NB4 (cell line): ENCODE measurements around the gene IL1A.
A peak's percentile ranks its signal among the peaks of the same experiment; 100 is the strongest.

Experiments used
- DNase-seq: peaks from one replicate; pipeline ENCODE4 v3.0.0; 2010; ENCODE audit warnings: low read depth
- H3K4me3 ChIP-seq: one replicate; pipeline ENCODE4 v1.5.1; 2011; ENCODE audit warnings: mild to moderate bottlenecking, low read depth, low read length, moderate library complexity
- MAX ChIP-seq: IDR thresholded peaks from 2 replicates; pipeline ENCODE4 v1.6.1; 2011; ENCODE audit warnings: low read depth, low read length
- MYC ChIP-seq: IDR thresholded peaks from 2 replicates; pipeline ENCODE4 v1.6.1; 2011; ENCODE audit warnings: low read depth, low read length
- POLR2A ChIP-seq: IDR thresholded peaks from 2 replicates; pipeline ENCODE4 v1.6.1; 2011; ENCODE audit warnings: mild to moderate bottlenecking; ENCODE audit not compliant: insufficient read length; ENCODE audit errors: extremely low read depth
- TF ChIP-seq, protein P1 (sequence below): IDR thresholded peaks from one replicate; pipeline ENCODE4 v1.5.1; 2012; ENCODE audit warnings: low read depth, low read length

The IL1A gene

GRCh38 chr2:112827604-112828185 lies 43.4 kb upstream of the IL1A start:
- no peak for TF ChIP-seq MAX
- TF ChIP-seq POLR2A = no peak
- TF ChIP-seq MYC = no peak
- TF ChIP-seq, protein P1, sequence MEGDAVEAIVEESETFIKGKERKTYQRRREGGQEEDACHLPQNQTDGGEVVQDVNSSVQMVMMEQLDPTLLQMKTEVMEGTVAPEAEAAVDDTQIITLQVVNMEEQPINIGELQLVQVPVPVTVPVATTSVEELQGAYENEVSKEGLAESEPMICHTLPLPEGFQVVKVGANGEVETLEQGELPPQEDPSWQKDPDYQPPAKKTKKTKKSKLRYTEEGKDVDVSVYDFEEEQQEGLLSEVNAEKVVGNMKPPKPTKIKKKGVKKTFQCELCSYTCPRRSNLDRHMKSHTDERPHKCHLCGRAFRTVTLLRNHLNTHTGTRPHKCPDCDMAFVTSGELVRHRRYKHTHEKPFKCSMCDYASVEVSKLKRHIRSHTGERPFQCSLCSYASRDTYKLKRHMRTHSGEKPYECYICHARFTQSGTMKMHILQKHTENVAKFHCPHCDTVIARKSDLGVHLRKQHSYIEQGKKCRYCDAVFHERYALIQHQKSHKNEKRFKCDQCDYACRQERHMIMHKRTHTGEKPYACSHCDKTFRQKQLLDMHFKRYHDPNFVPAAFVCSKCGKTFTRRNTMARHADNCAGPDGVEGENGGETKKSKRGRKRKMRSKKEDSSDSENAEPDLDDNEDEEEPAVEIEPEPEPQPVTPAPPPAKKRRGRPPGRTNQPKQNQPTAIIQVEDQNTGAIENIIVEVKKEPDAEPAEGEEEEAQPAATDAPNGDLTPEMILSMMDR = no peak
- H3K4me3 ChIP-seq = no peak overlapping the region
- no peak for DNase-seq

DNA sequence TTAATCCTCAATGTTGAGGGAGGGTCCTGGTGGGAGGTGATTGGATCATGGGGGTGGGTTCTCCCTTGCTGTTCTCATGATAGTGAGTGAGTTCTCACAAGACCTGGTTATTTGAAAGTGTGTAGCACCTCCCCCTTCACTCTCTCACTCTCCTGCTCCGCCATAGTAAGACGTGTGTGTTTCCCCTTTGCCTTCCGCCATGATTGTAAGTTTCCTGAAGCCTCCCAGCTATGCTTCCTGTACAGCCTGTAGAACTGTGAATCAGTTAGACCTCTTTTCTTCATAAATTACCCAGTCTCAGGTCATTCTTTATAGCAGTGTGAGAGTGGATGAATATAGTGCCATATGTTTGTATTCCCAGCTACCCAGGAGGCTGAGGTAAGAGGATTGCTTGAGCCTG lies 42.7 kb upstream of the IL1A start:
- TF ChIP-seq POLR2A (no peak), MYC (no peak), MAX (no peak)
- TF ChIP-seq, protein P1 = no peak
- H3K4me3 ChIP-seq = no peak overlapping the region
- DNase-seq = no peak

- TF ChIP-seq, protein P1 = no peak
- TF ChIP-seq POLR2A (no peak), MAX (no peak), MYC (no peak)
- no peak overlapping the region for H3K4me3 ChIP-seq
- no peak for DNase-seq
Measured at GRCh38 chr2:112825706-112826105, 41.4 kb upstream of the IL1A start.

DNA sequence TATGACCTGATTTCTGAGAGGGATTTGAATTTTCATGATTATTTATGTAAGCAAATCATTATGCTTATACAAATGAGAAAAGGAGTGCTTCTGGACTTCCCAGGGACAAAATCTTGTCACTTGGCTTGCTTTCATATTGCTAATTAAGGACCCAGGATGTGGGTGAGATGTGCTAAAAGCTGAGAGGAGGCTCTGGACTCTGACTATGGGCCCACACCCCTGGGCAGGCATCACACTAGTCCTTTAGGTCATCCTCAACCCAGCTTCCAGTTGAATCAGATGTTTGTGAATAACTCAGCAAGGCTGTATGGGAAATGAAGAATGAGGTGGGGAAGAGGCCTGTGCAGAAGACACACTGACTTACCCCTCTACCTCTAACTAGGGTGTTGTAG lies 40.4 kb upstream of the IL1A start:
- DNase-seq = no peak
- H3K4me3 ChIP-seq = no peak overlapping the region
- TF ChIP-seq MYC (no peak), POLR2A (no peak), MAX (no peak)
- TF ChIP-seq, protein P1 = no peak

DNA sequence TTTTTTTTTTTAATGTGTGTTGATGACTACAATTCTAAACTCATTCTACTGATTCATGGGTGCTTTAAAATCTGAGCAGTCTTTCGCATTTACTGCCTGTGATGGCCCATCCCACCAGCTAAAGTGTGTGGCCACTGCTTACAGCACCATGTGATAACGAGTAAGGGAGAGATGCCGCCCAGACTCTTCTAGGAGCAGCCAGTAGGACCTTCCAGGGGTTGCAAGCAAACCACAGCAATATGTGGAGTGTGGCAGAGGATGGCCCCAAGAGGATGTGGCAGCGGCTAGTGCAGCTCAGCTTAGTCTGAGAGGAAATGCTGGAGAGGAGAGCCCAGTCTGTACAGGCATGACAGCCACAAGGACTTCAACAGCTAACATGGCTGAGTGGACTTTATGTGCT lies 37.4 kb upstream of the IL1A start:
- no peak overlapping the region for H3K4me3 ChIP-seq
- TF ChIP-seq POLR2A (no peak), MAX (no peak), MYC (no peak; the same call in 1 of the 2 replicates)
- TF ChIP-seq, protein P1 = no peak
- DNase-seq = peak; percentile 84

DNA sequence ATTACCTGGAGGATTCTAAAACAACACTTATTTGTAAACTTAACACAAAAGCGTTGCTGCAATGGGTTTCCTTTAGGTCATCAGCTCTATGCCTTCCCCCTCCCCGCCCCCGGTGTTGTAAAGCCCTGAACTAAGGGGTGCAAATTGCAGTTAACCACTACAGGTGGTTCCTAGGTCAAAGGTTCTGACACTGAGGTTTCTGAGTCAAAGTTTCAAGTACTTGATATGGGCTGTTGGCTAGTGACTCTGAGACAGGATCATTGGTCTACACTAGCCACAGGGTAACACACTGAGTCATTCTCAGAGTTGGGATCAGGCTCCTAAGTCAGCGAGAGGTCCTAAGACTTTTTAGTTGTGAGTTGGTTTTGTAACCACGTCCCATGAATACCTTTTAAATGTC lies 36.8 kb upstream of the IL1A start:
- TF ChIP-seq, protein P1 = no peak
- TF ChIP-seq MYC (no peak), MAX (no peak), POLR2A (no peak)
- peak; percentile 71 for DNase-seq
- no peak overlapping the region for H3K4me3 ChIP-seq
